22Rv1 (cell line): ENCODE data around the gene FKBP7.

Source experiments
- ZFX ChIP-seq: fragments of 450-650 bp; IDR thresholded peaks from 2 replicates; pipeline ENCODE4 v1.6.1; 2017; ENCODE audit warnings: antibody characterized with exemption, borderline replicate concordance
- TF ChIP-seq, protein P1 (sequence below): fragments of 450-650 bp; IDR thresholded peaks from 2 replicates; pipeline ENCODE4 v1.5.1; 2017; ENCODE audit warnings: mild to moderate bottlenecking

GRCh38 chr2:178420463-178420999 lies 57.9 kb downstream of the FKBP7 start:
- TF ChIP-seq, protein P1, sequence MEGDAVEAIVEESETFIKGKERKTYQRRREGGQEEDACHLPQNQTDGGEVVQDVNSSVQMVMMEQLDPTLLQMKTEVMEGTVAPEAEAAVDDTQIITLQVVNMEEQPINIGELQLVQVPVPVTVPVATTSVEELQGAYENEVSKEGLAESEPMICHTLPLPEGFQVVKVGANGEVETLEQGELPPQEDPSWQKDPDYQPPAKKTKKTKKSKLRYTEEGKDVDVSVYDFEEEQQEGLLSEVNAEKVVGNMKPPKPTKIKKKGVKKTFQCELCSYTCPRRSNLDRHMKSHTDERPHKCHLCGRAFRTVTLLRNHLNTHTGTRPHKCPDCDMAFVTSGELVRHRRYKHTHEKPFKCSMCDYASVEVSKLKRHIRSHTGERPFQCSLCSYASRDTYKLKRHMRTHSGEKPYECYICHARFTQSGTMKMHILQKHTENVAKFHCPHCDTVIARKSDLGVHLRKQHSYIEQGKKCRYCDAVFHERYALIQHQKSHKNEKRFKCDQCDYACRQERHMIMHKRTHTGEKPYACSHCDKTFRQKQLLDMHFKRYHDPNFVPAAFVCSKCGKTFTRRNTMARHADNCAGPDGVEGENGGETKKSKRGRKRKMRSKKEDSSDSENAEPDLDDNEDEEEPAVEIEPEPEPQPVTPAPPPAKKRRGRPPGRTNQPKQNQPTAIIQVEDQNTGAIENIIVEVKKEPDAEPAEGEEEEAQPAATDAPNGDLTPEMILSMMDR: no peak
- no peak for TF ChIP-seq ZFX
